Tibial nerve (tissue), 4 donors: Measurements from ENCODE around the gene EEF1AKMT4. TPM values are rescaled to one million over a fixed set of nuclear protein-coding genes. Genes with fewer than 3 reads are reported as not detected.
A peak's percentile ranks its signal among the peaks of the same experiment; 100 is the strongest.

Experiments
- DNase-seq, 2 donors: peaks; one replicate each; pipeline ENCODE4 v3.0.0-alpha.2; 2019; ENCODE audit warnings: low spot score in 2 of 2
- H3K27ac ChIP-seq, 4 donors: fragments of 200-600 bp; sonication (generic) in 3 of 4; one replicate each; pipeline ENCODE4 v1.5.1; 2017 to 2019; ENCODE audit warnings: mild to moderate bottlenecking in 1 of 4
- H3K27me3 ChIP-seq, 2 donors: fragments of 200-600 bp; sonication (generic) in 1 of 2; one replicate each; pipeline versions ENCODE4 v1.5.1 to v1.6.0; 2017 to 2019
- H3K36me3 ChIP-seq, 3 donors: fragments of 200-600 bp; sonication (generic); one replicate each; pipeline ENCODE4 v1.5.1; 2018 to 2019
- H3K4me1 ChIP-seq, 4 donors: fragments of 200-600 bp; sonication (generic) in 3 of 4; one replicate each; pipeline ENCODE4 v1.5.1; 2017 to 2019
- H3K4me3 ChIP-seq, 4 donors: fragments of 200-600 bp; sonication (generic) in 3 of 4; one replicate each; pipeline ENCODE4 v1.5.1; 2017 to 2019; ENCODE audit warnings: mild to moderate bottlenecking in 1 of 4, moderate library complexity in 1 of 4
- H3K9me3 ChIP-seq, 4 donors: fragments of 200-600 bp; sonication (generic) in 3 of 4; one replicate each; pipeline ENCODE4 v1.5.1; 2017 to 2019
- CTCF ChIP-seq, 5 experiments: fragments of 200-600 bp in 3 of 5; fragments of 450-650 bp in 2 of 5; sonication (generic) in 3 of 5; IDR thresholded peaks; one replicate each; pipeline ENCODE4 v1.5.1; 2016 to 2019; ENCODE audit warnings: antibody characterized with exemption in 5 of 5, mild to moderate bottlenecking in 3 of 5, moderate library complexity in 2 of 5
- EP300 ChIP-seq, 2 donors: sonication (generic); formaldehyde crosslinking; IDR thresholded peaks; one replicate each; pipeline ENCODE4 v1.6.1; 2017; ENCODE audit warnings: antibody characterized with exemption in 2 of 2, mild to moderate bottlenecking in 1 of 2
- POLR2A ChIP-seq, 2 donors: fragments of 450-650 bp; IDR thresholded peaks; one replicate each; pipeline ENCODE4 v1.6.1; 2017; ENCODE audit warnings: antibody characterized with exemption in 2 of 2, mild to moderate bottlenecking in 2 of 2, moderate library complexity in 2 of 2
- WGBS, 2 donors: methylation state at CpG; one replicate each; pipeline ENCODE4 v1.1.5; 2018; 5-methylcytosine and 5-hydroxymethylcytosine counted together
- total RNA-seq, 4 donors: library from RNA; depleted of rRNA; stranded (reverse); fragments of >200 nt; gene quantifications; one replicate each; pipeline ENCODE4 v1.1.0, GENCODE V29; 2016

Gene EEF1AKMT4
- total RNA-seq, 4 donors from 2014 or later: 0.98 to 4.8 (median 2.5) TPM

- Histone ChIP-seq H3K27ac (no peak overlapping the region), H3K4me1 (peaks cover 0 to 33% (median 25%) of the 10 kb centered on the region in 4 donors), H3K9me3 (no peaks in the 10 kb centered on the region), H3K27me3 (peaks cover 0 to 63% of the 10 kb centered on the region in 2 donors), H3K4me3 (peak overlapping the region in 2 of 4 donors; percentile 38 to 39), H3K36me3 (peaks cover 0 to 14% (median 0%) of the 10 kb centered on the region in 3 donors)
- TF ChIP-seq CTCF (IDR thresholded peaks at IDR 0.05): no peak
- no peak for TF ChIP-seq EP300 (IDR thresholded peaks at IDR 0.05)
- TF ChIP-seq POLR2A (IDR thresholded peaks at IDR 0.05): no peak
- 1 to 2% methylated on average over 28 to 47 of the region's 91 CpGs for WGBS, 2 donors
- no peak for DNase-seq
Measured at GRCh38 chr3:184259878-184260723, 10.6 kb downstream of the EEF1AKMT4 start.

DNA sequence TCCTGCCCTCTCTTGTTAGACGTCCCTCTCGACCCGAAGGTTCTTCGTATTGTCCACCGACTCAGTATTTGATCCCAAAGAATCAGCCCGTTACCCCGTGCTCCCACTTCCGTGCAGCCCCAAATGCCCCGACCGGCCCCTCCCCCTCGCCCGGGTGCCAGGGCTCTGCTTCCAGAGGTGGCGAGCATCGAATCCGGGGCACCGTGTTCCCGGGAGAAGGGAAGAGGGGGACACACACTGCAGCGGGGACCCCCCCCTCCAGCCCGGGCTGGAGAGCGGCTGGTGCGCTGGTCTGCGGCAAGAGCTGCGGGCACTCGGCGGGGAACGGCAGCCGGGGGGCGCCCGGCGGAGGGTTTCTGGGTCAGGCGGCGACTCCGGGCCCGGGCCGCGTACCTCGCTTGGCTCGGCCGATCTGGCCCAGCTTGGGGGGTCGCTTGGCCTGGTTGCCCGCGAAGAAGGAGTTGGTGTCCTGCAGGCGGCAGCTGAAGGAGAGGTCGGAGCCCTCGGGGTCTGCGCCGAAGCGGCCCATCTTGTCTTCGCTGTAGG is 11.3 kb downstream of the EEF1AKMT4 start:
- peak overlapping the region; percentile 18 to 53 (median 32) for H3K4me3 ChIP-seq
- peaks cover 0 to 70% of the 10 kb centered on the region in 2 donors for H3K27me3 ChIP-seq
- peaks cover 0 to 33% (median 25%) of the 10 kb centered on the region in 4 donors for H3K4me1 ChIP-seq
- H3K36me3 ChIP-seq: peaks cover 0 to 14% (median 0%) of the 10 kb centered on the region in 3 donors
- no peak overlapping the region for H3K27ac ChIP-seq
- DNase-seq: no peak
- H3K9me3 ChIP-seq: no peaks in the 10 kb centered on the region
- TF ChIP-seq EP300 (IDR thresholded peaks at IDR 0.05): no peak
- TF ChIP-seq POLR2A (IDR thresholded peaks at IDR 0.05): no peak
- TF ChIP-seq CTCF (IDR thresholded peaks at IDR 0.05): no peak
- 1 to 2% methylated on average over 19 to 44 of the region's 49 CpGs for WGBS, 2 donors

- H3K27ac ChIP-seq: no peak within 1 kb of the TSS
- DNase-seq: no peak
- WGBS, 2 donors: 0 to 3% methylated on average over 32 to 34 of the region's 67 CpGs
- TF ChIP-seq POLR2A (IDR thresholded peaks at IDR 0.05) (no peak), CTCF (IDR thresholded peaks at IDR 0.05) (no peak), EP300 (IDR thresholded peaks at IDR 0.05) (no peak)
- H3K4me1 ChIP-seq: peaks cover 0 to 33% (median 25%) of the 10 kb centered on the region in 4 donors
- peak within 1 kb of the TSS; percentile 18 to 53 (median 38) for H3K4me3 ChIP-seq
- peaks cover 0 to 76% of the 10 kb centered on the region in 2 donors for H3K27me3 ChIP-seq
- H3K36me3 ChIP-seq: peaks cover 0 to 14% (median 0%) of the 10 kb centered on the region in 3 donors
- H3K9me3 ChIP-seq: no peaks in the 10 kb centered on the region
Measured at GRCh38 chr3:184261270-184261853, 11.9 kb downstream of the EEF1AKMT4 start, which contains the start of gene CAMK2N2. TSS of gene CAMK2N2 (minus strand) at chr3:184261553. CDS start at chr3:184261285, 268 bp downstream.

- TF ChIP-seq POLR2A (IDR thresholded peaks at IDR 0.05) (no peak), CTCF (IDR thresholded peaks at IDR 0.05) (no peak), EP300 (IDR thresholded peaks at IDR 0.05) (no peak)
- 3 to 4% methylated on average over 44 to 64 of the region's 66 CpGs for WGBS, 2 donors
- peaks cover 0 to 79% of the 10 kb centered on the region in 2 donors for H3K27me3 ChIP-seq
- H3K27ac ChIP-seq: no peak overlapping the region
- DNase-seq: no peak
- no peaks in the 10 kb centered on the region for H3K9me3 ChIP-seq
- peaks cover 0 to 14% (median 0%) of the 10 kb centered on the region in 3 donors for H3K36me3 ChIP-seq
- H3K4me3 ChIP-seq: peak overlapping the region in 3 of 4 donors; percentile 33 to 53 (median 39)
- peaks cover 0 to 33% (median 25%) of the 10 kb centered on the region in 4 donors for H3K4me1 ChIP-seq
Measured at GRCh38 chr3:184261854-184262763, 12.6 kb downstream of the EEF1AKMT4 start.
